Parathyroid adenoma (tissue), 2 donors: ENCODE results near the gene PLD4.

Experiments
- H2AFZ ChIP-seq: fragments of 300-600 bp; sonication (generic); one replicate; pipeline ENCODE4 v1.7.0; 2017; ENCODE audit warnings: antibody characterized with exemption, mild to moderate bottlenecking
- H3K27ac ChIP-seq: fragments of 300-600 bp; sonication (generic); one replicate; pipeline ENCODE4 v1.7.0; 2017
- H3K27me3 ChIP-seq: fragments of 300-600 bp; sonication (generic); one replicate; pipeline ENCODE4 v1.7.0; 2017; ENCODE audit warnings: low read length; ENCODE audit not compliant: control insufficient read depth, insufficient read depth
- H3K36me3 ChIP-seq: fragments of 300-600 bp; sonication (generic); one replicate; pipeline ENCODE4 v1.7.0; 2017; ENCODE audit warnings: low read length; ENCODE audit not compliant: control insufficient read depth, insufficient read depth
- H3K4me1 ChIP-seq: fragments of 300-600 bp; sonication (generic); one replicate; pipeline ENCODE4 v1.7.0; 2017; ENCODE audit warnings: control low read depth
- H3K4me2 ChIP-seq: fragments of 300-600 bp; sonication (generic); one replicate; pipeline ENCODE4 v1.7.0; 2017; ENCODE audit warnings: low read length
- H3K4me3 ChIP-seq: fragments of 300-600 bp; sonication (generic); one replicate; pipeline ENCODE4 v1.7.0; 2017; ENCODE audit warnings: low read depth, low read length
- H3K79me2 ChIP-seq: fragments of 300-600 bp; sonication (generic); one replicate; pipeline ENCODE4 v1.7.0; 2017; ENCODE audit warnings: control low read depth
- H3K9ac ChIP-seq: fragments of 300-600 bp; sonication (generic); one replicate; pipeline ENCODE4 v1.7.0; 2017; ENCODE audit warnings: mild to moderate bottlenecking
- H3K9me3 ChIP-seq: fragments of 300-600 bp; sonication (generic); one replicate; pipeline ENCODE4 v1.7.0; 2017; ENCODE audit warnings: low read length; ENCODE audit not compliant: control insufficient read depth
- CTCF ChIP-seq: fragments of 300-600 bp; sonication (generic); IDR thresholded peaks from one replicate; pipeline ENCODE4 v1.7.0; 2017; ENCODE audit warnings: antibody characterized with exemption, mild to moderate bottlenecking
- donor health status: primary hyperparathyroidism.

The PLD4 gene

DNA sequence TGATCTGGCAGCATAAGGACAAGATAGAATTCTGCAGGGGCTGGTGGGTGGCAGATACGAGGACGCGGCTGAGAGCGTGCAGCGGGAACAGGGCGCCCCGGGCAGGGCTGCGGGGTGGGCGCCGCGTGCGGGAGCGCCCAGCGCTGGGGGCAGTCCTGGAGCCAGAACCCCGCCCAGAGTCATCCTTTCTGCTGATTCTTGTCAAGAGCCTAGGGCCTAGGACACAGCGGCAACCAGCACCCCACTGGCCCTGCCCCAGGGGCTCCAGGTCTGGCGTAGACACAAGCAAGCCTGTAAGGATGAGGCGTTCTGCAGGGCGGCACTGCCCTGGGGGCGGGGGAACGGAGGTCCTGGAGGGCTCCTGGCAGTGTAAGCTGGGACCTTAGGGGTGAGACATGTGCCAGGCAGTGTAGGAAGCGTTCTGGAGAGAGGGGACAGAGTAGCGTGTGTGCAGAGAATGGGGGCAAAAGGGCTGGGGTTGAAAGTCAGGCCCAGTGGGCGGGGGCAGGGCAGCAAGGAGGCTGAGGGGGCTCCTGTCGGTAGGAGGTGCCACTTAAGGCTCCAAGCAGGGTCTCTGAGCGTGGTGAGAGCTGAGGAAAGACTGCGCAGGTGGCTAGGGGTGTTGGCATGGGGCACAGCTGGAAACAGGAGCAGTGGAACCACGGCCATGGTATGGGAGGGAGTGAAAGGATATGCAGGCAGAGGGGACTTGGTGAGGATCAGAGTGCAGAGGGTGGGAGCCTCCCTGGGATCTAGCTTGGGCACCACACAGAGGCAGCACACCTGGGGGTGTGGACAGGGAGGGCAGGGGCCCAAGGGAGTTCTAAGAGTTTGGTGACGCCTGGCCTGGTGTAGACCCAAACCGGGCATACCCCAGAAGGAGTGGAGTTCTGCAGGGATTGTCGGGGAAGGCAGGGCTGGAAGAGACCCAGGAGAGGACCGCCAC is 54.3 kb downstream of the PLD4 start:
- H3K4me1 ChIP-seq: peaks cover 27% of the 10 kb centered on the region
- H3K27me3 ChIP-seq: no peaks in the 10 kb centered on the region
- H3K27ac ChIP-seq: peak overlapping the region; percentile 77
- H3K9ac ChIP-seq: no peak overlapping the region
- no peaks in the 10 kb centered on the region for H3K36me3 ChIP-seq
- H3K9me3 ChIP-seq: no peaks in the 10 kb centered on the region
- no peaks in the 10 kb centered on the region for H3K79me2 ChIP-seq
- no peak overlapping the region for H2AFZ ChIP-seq
- no peak for TF ChIP-seq CTCF
- H3K4me2 ChIP-seq: peak overlapping the region; percentile 42
- H3K4me3 ChIP-seq: no peak overlapping the region

GRCh38 chr14:104979758-104980610 is 55.3 kb downstream of the PLD4 start:
- Histone ChIP-seq H2AFZ (peak overlapping the region; percentile 48), H3K36me3 (no peaks in the 10 kb centered on the region), H3K9ac (no peak overlapping the region), H3K27ac (peak overlapping the region; percentile 77), H3K4me1 (peaks cover 27% of the 10 kb centered on the region), H3K4me3 (no peak overlapping the region), H3K4me2 (peak overlapping the region; percentile 42), H3K27me3 (no peaks in the 10 kb centered on the region), H3K9me3 (no peaks in the 10 kb centered on the region), H3K79me2 (no peaks in the 10 kb centered on the region)
- no peak for TF ChIP-seq CTCF

DNA sequence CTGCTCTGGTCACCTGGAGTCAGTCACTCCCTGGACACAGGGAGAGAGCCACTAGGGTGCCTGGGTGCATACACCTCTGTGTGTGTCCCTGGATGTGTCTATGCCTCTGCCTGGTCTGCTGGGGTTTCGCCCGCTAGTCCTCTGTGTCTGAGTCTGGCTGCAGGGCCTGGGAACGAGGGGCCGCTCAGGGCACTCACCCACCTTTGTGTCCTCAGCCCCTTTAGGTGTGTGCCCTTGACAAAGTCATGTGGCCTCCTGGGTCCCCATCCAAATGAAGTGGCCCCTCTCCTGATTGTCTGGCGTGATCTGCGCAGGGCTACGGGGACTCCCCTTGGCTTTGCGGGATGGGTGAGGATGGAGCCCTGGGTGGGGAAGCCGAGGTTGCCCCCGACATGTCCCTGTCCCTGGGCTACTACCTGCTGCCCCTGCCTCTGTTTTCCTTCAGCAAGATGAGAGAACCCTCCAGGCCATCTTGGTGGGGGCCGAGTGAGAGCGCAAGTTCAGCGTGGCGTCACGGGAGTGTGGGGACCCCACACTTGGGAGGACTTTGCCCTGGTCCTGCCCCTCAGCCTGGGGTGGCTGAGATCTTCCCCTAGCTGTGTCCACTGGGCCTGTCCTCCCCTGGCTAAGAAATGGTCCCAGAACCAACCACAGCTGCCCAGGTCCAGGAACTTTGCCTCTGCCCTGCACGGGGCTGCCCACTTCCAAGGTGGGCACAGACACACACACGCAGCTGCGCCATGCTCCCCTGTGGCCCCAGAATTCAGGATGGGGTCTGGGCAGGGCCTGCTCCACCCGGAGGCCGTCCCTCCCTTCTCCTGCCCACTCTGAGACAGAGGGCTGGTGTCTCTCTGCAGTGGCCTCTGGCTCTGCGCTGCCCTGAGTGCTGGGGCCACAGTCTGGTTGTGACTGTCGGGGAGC is 56.2 kb downstream of the PLD4 start:
- Histone ChIP-seq H3K36me3 (no peaks in the 10 kb centered on the region), H3K4me2 (peak overlapping the region; percentile 42), H3K4me1 (peaks cover 22% of the 10 kb centered on the region), H3K9me3 (no peaks in the 10 kb centered on the region), H3K27ac (peak overlapping the region; percentile 77), H3K27me3 (no peaks in the 10 kb centered on the region), H3K79me2 (no peaks in the 10 kb centered on the region), H3K9ac (no peak overlapping the region), H3K4me3 (no peak overlapping the region), H2AFZ (peak overlapping the region; percentile 48)
- TF ChIP-seq CTCF: no peak

- H3K36me3 ChIP-seq: no peaks in the 10 kb centered on the region
- no peaks in the 10 kb centered on the region for H3K27me3 ChIP-seq
- no peak overlapping the region for H3K4me2 ChIP-seq
- H3K4me3 ChIP-seq: no peak overlapping the region
- H3K9me3 ChIP-seq: no peaks in the 10 kb centered on the region
- peaks cover 18% of the 10 kb centered on the region for H3K4me1 ChIP-seq
- no peak overlapping the region for H3K9ac ChIP-seq
- no peak for TF ChIP-seq CTCF
- no peaks in the 10 kb centered on the region for H3K79me2 ChIP-seq
- no peak overlapping the region for H3K27ac ChIP-seq
- H2AFZ ChIP-seq: no peak overlapping the region
Observed at GRCh38 chr14:104981699-104982541, 57.2 kb downstream of the PLD4 start.
